ENCODE measurements around the gene NFATC1.
"Not testable (repeated sequence)": the region's sequence is repeated elsewhere in the genome, so short reads cannot be mapped to it uniquely, and the experiment has no call there.

The NFATC1 gene

DNA sequence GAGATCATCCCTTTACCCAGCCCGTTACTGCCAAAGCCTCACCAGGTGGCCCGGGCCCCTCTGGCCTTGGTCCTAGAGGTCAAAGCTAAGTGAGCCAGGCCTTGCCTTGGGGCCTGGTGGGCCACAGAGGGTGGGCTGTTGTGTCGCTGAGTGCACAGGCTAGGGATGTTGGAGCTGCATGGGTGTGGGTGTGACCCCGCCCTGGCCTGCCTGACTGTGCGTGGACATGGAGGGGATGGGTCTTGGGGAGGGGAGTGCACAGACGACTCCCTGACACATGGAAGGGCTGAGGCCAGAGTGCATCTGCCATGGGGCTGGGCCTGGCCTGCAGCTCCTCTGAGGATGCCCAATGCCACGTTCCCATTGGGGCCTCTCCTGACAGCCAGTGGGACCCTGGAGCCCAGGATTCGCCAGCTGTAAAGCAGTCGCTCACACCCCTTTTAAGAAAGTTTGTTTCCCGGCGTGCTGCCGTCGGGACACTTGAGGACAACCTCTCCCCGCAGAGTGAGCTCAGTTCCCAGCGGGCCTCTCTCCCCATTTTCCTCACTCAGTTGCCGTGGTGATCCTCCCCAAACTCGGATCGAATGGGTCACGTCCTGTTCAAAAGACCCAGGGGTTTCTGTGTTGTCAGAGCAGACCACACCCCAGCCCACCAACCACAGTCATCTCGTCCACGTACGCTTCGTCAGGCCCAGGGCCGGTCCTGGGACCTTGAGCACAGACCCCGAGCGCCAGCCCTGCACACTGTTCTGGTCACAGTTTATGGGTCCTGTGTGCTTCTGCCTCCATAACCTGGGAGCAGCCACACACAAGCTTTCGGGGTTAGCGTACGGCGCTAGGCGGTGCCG lies 93.5 kb downstream of the NFATC1 start:
- no peak for DNase-seq (ENCODE audit: low spot score)

DNA sequence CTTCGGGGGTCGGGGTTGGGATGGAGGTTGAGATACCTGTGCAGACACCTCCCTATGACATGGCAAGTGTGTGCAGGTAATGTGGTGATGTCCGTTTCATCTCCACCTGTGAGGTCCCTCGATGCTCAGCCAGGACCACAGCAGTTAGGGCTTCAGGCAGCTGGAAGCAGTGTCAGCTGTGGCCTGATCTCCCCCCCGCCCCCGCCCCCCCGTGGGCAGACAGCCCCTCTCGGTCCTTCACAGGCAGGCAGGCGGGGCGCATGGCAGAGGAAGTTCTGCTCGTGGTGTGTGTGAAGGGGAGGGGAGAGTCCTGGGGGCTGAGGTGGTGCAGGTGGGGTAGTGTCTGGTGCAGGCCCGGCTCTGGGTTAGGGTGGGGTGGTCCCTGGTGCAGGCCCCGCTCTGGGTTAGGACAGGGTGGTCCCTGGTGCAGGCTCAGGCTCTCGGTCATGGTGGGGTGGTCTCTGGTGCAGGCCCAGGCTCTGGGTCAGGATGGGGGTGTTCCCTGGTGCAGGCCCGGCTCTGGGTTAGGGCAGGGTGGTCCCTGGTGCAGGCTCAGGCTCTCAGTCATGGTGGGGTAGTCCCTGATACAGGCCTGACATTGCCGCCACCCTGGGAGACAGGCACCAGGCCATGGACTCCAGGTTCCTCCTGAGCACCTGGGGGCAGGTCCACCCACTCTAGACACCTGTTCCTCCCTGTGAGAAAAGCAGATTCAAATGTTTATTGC lies 94.3 kb downstream of the NFATC1 start:
- no peak for DNase-seq (ENCODE audit: low spot score)

DNA sequence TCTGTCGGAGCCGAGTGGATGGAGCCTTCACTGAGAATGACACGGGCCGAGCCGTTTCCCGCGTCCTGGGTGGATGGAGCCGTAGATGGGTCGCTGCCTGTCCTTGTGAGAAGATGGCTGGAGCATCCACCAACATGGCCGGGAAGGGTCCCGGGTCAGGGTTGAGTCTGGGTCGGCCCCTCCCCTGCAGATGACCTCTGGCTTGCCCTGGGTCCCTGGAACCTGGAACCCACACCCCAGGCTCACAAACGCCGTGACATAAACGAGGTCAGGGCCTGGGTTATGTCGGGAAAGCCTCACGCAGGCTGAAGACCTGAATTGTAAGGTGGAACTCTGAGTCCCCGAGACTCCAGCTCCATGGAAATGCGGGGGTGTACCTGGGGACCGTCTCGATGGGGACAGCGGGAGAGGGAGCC lies 94.9 kb downstream of the NFATC1 start:
- no peak for DNase-seq (ENCODE audit: low spot score)

DNA sequence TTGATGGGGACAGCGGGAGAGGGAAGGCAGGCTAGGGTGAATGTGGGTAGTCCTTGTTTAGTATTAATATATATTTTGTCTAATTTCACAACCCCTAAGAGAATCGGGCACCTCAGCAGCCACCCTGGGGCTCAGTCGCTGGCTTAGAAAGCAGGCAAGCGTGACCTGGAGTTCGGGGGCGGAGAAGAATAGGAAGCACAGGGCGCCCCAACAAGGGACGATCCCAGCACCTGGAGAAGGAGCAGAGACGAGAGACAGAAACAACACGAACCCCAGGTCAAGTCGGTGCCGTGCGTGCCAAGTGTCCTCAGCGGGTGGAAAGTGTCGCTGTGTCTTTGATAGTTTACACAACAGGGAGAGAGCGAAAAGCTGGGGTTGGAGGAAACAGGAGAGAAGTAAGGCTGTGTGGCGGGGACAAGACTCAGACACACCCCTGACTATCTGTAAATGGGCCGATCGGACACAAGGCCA lies 95.4 kb downstream of the NFATC1 start:
- no peak for DNase-seq (ENCODE audit: low spot score)

DNA sequence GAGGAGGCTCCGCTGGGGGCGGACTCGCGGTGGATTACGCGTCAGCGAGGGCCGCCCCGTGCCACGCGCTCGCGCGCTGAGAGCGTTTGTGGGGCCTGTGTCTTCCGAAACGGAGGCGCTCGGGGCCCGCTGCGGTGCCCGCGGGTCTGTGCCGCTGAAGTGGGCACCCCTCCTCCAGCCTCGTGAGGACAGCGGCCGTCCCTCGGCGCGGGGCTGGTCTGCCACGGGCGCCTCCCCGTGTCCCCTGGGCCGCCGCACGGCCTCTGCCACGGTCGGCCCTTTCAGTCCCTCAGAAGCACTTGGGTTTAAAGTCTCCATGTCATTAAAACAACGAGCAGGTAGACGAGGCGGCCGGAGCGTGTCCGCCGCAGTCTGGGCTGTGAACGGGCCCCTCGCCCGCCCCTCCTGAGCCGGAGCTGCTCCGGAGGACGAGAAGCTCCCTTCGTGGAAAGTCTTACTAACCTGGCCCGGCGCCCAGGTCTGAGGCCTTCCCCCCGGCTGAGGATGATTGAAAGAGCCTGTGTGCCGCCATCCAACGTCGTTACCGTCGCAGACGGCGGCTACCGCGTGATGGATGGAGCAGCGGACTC lies 97.6 kb downstream of the NFATC1 start:
- no peak for DNase-seq (ENCODE audit: low spot score)

DNA sequence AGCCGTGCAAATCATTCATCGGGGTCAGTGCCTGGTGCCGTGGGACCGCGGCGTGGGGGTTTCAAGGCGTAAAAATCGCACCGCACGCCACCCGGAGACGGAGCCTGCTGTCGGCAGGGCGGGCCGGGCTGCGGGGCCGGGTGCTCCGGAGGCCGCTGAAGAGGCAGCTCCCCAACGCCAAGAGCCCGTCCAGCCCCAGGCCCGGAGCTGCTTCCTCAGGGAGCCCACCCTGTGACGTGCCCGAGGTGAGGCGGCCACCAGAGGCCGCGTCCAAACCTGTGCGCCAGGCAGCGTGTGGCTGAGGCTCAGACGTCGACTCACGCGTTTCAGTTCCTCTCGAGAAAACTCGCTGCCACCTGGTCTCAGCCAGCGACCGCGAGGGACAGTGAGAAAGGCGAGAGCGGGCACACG lies 98.1 kb downstream of the NFATC1 start:
- no peak for DNase-seq (ENCODE audit: low spot score)

DNA sequence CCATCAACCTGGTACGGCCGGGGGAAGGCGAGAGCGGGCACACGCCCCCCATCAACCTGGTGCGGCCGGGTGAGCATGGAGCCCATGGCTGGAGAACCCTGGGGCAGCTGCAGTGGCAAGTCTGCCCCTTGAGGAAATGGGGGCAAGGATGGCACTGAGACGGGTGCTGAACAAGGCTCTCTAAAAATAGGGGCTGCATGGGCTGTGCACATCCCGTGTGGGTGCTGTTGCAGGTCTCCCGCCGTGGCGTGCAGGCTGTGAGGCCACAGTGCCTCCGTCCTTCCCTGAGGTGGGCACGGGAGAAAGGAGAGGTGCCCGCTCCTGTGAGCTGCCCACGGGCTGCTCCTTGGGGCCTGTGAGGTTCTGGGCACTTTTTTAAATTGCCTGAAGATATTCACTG lies 99.2 kb downstream of the NFATC1 start:
- no peak for DNase-seq (ENCODE audit: low spot score)

DNA sequence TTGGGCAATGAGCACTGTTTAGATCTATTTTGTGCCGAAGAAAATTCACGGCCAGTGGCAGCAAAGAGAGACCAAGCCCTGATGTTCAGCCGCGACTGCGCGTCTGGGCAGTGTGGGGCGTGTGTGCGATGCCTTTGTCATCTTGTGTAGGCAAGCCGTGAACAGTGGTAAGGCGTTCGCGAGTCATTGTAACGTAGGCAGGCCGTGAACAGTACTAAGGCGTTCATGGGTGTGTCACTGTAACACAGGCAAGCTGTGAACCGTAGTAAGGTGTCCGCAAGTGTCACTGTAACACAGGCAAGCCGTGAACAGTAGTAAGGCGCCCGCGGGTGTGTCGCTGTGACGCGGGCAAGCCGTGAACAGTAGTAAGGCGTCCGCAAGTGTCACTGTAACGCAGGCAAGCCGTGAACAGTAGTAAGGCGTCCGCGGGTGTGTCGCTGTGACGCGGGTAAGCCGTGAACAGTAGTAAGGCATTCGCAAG lies 99.9 kb downstream of the NFATC1 start:
- no peak for DNase-seq (ENCODE audit: low spot score)

DNA sequence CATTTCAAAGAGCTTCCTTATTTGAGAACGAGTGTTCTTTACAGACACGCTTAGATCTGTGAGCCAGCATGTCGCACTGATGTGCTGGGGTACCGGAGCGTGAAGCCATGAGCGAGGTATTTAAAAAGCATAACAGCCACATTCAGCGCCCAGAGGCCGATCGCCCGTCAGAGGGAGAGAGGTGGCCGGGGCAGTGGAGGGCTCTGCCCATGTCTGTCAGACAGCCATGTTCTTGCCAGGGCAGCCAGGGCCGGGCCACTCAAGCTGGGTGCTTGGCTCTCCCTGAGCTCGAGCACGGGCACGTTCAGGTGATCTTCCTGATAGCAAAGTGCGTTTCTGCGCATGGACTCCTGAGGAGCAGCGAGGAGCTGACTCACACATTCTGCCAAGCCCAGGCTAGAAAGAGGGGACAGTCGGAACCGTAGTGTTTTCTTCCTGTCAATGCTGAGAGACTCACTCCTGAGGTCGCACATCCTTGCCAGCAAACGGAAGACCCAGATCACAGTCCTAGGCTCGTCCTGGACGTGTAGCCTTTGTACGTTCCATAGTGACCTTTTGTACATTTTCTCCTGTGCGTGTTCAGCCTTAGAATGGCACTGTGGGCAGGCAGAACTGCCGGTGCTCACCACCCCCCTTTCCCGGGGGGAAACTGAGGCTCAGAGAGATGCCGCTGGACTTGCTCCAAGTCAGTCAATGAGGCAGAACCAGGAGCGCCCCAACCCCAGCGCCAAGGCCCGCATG lies 100.7 kb downstream of the NFATC1 start:
- DNase-seq (ENCODE audit: low spot score), result no peak

DNA sequence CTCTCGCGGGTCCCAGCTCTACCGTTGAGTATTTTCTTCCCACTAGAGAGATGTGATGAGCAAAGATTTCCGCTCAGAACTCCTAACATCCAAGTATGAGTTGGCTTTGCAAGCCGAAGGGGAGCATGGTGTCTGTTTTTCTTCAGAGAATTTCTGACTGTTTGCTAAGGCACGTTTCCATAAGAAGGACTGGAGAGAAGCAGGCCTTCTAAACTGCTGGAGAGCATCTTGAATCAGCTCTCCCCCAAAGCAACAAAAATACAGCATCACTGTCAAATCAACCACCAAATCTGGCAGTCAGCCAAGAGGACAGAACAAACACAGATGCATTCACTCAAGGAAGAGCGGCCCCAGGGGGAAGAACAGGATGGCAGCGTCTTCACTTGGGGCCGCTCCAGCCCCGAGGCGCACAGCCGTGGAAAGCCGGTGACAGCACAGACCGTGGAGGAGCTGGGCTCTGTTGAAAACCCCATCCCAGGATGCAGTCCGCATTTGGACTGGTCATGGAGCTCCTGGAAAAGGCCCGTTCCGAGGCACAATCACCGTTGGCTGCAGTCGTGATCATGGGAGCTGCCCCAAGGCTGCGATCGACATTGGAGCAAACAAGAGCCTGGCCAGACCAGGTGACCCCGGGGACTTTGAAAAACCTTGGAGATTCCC lies 101.4 kb downstream of the NFATC1 start:
- DNase-seq (ENCODE audit: low spot score), result no peak

DNA sequence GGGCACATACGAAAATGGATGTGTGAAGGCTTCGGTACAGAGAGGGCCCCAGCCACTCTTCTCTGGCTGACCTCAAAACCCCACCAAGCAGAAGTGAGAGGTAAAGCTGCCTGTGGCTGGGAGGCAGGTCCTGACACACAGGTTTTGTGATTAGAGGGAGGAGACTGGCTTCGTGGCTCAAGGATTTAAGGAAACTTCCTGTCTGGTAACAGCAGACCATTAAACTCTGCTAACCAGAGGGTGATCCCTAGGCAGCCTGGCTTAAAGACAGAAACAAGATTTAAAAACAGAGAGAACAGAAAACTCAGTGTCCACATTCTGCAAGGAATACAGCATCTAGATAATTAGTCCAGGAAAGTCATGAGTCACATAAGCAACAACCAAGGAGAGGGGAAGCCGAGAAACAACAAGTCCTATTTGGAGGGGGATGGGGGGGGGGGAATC lies 101.9 kb downstream of the NFATC1 start:
- DNase-seq (ENCODE audit: low spot score), result no peak

DNA sequence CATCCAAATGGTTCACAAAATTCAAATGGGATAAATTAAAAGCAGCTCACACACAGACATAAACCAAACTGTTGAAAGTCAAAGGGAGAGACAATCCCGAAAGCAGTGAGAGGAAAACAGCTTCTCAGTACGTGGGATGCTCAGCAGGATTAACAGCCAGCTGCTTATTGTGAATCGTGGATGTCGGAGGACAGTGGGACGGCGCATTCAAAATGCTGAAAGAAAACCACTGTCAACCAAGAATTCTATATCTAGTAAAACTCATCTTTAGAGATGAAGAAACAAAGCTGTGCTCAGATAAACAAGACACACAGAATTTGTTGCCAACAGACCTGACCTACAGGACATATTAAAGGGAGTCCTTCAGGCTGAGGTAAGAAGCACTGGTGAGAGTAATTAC lies 102.9 kb downstream of the NFATC1 start:
- no peak for DNase-seq (ENCODE audit: low spot score)

DNA sequence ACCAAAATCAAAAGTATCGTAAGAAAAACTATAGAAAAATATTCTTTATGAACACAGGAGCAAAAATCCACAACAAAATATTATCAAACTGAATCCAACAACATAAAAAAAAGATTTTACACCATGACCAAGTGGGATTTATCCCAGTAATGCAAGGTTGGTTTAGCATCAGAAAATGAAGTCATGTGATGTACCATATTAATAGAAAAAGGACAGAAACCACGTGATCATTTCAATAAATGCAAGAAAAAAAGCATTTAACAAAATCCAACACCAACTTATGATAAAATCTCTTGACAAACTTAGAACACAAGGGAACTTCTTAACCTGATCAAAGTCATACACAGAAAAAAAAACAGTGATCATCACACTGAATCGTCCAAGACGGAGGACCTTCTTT lies 105.3 kb downstream of the NFATC1 start:
- DNase-seq (ENCODE audit: low spot score), result no peak

DNA sequence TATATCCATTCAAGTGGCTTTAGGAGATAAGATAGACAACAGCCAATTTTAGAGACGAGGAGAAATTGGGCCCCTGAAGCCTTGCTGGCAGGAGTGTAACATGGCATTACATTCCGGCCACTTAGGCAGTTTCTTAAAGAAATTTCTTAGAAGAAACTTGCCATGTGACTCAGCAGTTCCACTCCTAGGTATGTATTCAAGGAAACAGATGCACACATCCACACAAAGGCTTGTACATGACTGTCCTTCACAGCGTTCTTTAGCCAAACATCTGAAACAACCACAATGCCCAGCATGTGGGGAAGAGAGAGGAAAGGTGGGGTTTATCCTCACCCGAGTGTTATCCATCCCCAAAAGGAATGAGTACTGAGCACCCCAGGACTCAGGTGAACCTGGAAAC lies 107.1 kb downstream of the NFATC1 start:
- DNase-seq (ENCODE audit: low spot score), result no peak

DNA sequence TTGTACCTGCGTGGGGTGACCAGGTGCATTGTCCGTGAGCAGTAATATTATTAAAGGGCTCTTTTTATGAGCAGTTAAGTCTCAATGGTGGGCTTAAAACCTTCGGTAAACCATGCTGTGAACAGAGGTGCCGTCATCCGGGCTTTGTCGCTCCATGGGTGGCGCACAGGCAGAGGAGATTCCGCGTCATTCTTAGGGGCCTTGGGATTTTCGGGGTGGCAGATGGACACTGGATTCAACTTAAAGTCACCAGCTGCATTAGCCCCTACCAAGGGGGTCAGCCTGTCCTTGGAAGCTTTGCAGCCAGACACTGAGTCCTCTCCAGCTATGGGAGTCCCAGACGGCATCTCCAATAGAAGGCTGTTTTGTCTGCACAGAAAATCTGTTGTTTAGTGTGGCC lies 107.7 kb downstream of the NFATC1 start:
- no peak for DNase-seq (ENCODE audit: low spot score)

DNA sequence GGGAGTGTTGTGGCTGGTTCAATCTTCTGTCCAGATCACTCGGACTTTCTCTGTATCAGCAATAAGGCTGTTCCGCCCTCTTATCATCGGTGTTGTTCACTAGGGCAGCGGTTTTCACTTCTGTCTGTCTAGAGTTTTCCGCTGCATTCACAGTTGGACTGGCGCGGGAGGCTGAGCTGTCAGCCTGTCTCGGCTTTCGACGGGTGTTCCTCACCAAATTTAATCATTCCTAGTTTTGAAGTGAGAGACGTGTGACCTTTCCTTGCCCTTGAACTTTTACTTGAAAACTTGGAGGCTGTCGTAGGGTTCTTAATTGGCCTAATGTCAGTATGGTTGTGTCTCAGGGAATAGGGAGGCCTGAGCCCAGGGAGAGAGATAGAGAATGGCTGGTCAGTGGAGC lies 108.3 kb downstream of the NFATC1 start:
- DNase-seq (ENCODE audit: low spot score), result no peak

DNA sequence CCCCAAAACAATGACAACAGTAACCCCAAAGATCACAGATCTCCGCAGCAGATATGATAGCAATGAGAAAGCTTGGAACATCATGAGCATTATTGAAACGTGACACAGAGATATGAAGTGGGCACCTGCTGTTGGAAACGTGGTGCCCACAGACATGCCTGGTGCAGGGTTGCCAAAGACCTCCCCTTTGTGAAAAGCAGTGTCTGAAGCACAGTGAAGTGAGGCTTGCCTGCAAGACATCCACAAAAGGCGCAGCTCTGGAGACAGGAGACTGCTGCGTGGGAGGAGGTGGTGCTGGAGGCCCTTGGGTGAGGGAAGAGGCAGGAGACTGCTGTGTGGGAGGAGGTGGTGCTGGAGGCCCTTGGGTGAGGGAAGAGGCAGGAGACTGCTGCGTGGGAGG lies 108.8 kb downstream of the NFATC1 start:
- not testable (repeated sequence) for DNase-seq (ENCODE audit: low spot score)

DNA sequence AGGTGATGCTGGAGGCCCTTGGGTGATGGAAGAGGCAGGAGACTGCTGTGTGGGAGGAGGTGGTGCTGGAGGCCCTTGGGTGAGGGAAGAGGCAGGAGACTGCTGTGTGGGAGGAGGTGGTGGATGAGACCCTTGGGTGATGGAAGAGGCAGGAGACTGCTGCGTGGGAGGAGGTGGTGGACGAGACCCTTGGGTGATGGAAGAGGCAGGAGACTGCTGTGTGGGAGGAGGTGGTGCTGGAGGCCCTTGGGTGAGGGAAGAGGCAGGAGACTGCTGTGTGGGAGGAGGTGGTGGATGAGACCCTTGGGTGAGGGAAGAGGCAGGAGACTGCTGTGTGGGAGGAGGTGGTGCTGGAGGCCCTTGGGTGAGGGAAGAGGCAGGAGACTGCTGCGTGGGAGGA lies 109.7 kb downstream of the NFATC1 start:
- DNase-seq (ENCODE audit: low spot score), result not testable (repeated sequence)

DNA sequence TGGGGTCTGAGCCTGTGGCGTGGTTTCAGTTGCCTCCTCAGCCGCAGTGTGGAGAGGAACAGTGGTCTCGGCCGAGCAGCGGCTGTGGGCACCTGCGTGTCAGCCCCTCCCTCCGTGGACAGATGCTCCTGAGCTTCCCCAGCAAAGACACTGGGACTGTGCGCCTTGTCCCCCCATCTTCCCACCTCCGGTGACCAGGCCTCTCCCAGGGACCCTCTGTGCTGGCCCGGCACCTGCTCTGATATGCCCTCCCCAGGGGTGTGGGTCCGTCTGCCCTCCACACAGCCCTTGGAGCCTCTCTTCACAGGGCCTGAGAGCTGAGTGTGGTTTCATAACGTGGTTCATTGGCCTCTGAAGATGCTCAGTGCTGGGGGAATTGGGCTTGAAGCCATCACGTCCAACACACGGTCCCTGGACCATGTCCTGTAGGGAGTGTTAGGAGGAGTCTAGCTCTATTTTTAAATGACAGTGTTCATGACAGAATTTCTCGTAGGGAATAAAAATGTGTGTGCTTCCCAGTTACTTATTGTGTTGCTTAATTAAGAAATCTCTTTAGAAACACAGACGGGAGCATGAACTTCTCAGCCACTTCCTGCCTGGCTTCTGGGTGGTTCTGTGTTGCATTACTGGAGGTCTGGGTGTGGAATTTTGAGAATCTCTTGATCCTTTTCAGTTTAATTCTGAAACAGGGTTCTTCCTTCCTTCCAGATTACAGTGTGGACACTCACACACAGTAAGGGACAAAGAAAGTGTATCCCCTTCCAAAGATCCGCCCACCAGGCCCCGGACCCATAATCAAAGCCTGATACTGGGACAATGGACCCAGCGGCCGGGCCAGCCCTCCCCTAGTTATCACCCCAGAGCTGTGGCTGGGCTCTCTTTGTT lies 110.7 kb downstream of the NFATC1 start:
- no peak for DNase-seq (ENCODE audit: low spot score)

DNA sequence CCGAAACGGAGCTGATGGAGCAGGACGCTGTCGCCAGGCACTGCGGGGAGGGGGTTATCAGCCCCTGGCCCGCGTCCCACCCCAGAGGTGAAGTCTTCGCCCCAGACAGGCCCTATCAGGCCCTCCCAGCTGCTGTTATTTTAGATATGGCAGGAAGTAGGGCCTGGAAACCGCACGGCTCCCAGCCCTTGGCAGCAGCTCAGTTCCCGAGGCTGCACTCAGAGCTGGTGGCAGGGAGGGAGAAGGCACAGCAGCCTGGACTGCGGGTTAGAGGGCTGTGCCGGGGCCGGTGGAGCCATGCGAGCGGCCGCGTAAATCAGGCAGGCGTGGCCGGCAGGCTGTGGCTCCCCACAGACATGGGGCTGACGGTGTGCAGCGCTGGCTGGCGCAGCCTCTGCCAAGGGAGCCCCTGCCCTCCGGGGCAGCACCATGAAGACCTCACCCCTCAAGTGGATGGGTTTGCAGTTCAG lies 111.4 kb downstream of the NFATC1 start:
- DNase-seq (ENCODE audit: low spot score), result no peak

All from HuH-7.5 (cell line).